GM18909 (cell line): ENCODE results near the gene TSTD2.
"Not testable (repeated sequence)": the region's sequence is repeated elsewhere in the genome, so short reads cannot be mapped to it uniquely, and the experiment has no call there.

Experiments
- ATAC-seq: cut with Tn5 transposase; IDR thresholded peaks from one replicate; pipeline ENCODE4 v1.9.1; 2021; ENCODE audit warnings: mild to moderate bottlenecking; ENCODE audit not compliant: unreplicated experiment, poor library complexity

Gene TSTD2

GRCh38 chr9:97593960-97594359, 39.2 kb downstream of the TSTD2 start:
- ATAC-seq, result no peak

- ATAC-seq, result no peak
Measured at GRCh38 chr9:97592126-97592525, 41.0 kb downstream of the TSTD2 start.

GRCh38 chr9:97591535-97591934, 41.6 kb downstream of the TSTD2 start:
- no peak for ATAC-seq

GRCh38 chr9:97586909-97587308, 46.3 kb downstream of the TSTD2 start:
- not testable (repeated sequence) for ATAC-seq

DNA sequence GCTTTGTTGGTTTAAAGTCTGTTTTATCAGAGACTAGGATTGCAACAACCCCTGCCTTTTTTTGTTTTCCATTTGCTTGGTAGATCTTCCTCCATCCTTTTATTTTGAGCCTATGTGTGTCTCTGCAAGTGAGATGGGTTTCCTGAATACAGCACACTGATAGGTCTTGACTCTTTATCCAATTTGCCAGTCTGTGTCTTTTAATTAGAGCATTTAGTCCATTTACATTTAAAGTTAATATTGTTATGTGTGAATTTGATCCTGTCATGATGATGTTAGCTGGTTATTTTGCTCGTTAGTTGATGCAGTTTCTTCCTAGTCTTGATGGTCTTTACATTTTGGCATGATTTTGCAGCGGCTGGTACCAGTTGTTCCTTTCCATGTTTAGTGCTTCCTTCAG, 48.4 kb downstream of the TSTD2 start:
- not testable (repeated sequence) for ATAC-seq

GRCh38 chr9:97581590-97581989, 51.6 kb downstream of the TSTD2 start:
- not testable (repeated sequence) for ATAC-seq

- ATAC-seq, result no peak
Measured at GRCh38 chr9:97579914-97580313, 53.3 kb downstream of the TSTD2 start.

DNA sequence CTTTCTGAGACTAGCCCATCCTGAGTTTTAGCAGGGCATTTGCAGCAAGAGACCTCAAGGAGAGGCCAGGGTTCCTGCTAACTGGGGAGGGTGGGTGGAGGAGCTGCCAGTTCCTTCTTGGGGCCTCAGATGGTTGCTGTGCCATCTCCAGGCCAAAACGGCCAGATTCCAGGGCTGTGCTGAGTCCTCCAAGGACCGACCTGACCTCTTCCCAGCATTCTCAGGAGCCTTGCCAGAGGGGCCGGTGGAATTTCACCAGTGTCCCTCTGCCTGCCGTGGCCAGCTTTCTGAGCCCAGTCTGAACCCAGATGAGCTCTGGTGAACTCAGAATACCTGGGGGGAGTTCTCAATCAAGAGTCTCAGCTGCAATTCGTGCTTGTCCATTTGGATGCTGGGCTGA, 54.3 kb downstream of the TSTD2 start:
- no peak for ATAC-seq

GRCh38 chr9:97577051-97577450, 56.1 kb downstream of the TSTD2 start:
- ATAC-seq, result no peak

DNA sequence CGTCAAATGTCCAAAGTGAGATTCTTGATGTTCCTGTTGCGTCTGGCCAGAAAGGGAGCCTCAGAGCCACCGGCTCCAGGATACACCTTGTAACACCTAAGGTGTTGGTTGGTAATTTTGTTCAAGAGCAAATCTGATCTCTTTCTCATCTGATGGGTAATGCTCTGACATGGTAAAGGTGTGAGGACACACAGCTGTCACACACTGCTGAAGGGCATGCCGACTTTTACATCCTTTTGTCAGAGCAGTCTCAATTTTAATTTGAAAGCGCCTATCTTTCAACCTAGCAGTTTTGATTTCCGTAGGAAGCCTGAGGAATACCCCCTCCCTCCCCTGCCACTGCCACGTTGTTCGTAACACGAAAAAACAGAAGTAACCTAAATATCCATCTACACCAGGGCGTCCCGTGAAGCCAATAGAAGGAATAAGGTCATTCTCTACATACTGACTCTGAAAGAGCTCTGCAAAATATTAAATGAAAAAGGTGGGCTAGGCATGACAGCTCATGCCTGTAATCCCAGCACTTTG, 57.4 kb downstream of the TSTD2 start:
- no peak for ATAC-seq

- ATAC-seq, result not testable (repeated sequence)
Measured at GRCh38 chr9:97574921-97575672, 58.1 kb downstream of the TSTD2 start.

GRCh38 chr9:97574101-97574571, 59.0 kb downstream of the TSTD2 start:
- not testable (repeated sequence) for ATAC-seq

- no peak for ATAC-seq
Measured at GRCh38 chr9:97573482-97574073, 59.6 kb downstream of the TSTD2 start.

GRCh38 chr9:97572892-97573365, 60.2 kb downstream of the TSTD2 start:
- no peak for ATAC-seq

GRCh38 chr9:97572196-97572891, 60.8 kb downstream of the TSTD2 start:
- no peak for ATAC-seq

GRCh38 chr9:97571664-97572063, 61.5 kb downstream of the TSTD2 start:
- ATAC-seq, result no peak

GRCh38 chr9:97570899-97571298, 62.3 kb downstream of the TSTD2 start:
- no peak for ATAC-seq

DNA sequence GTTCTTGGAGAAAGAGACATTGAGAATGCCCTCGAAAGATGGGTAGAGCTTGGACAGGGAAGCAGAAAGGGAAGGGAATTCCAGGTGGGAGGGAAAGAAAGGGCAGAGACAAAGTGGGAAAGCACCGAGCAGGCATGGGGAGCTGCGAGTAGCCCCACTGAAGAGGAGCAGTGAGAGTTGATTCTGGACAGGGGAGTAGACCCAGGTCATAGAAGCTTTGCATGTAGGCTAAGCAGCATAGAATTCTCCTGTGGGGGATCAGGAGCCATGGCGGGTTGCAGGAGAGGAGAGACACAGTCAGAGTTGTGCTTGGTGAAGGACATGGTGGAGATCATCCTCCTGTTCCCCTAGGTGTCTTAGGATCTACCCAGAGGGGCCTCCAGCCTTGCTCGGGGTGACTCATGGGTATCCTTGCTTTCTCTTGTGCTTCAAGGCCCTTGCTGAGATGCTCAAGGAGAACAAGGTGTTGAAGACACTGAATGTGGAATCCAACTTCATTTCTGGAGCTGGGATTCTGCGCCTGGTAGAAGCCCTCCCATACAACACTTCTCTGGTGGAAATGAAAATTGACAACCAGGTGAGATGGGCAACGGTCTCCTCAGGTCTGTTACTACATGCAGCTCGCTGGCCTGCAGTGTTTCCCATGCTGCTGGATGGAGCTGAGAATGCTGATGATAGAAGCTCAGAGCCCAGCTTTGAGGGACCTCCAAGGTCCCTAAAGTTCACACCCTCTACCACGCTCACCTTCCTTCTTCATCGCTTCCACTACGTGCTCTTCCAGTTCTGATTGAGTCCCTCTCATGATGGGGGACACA, 64.5 kb downstream of the TSTD2 start:
- ATAC-seq, result no peak

DNA sequence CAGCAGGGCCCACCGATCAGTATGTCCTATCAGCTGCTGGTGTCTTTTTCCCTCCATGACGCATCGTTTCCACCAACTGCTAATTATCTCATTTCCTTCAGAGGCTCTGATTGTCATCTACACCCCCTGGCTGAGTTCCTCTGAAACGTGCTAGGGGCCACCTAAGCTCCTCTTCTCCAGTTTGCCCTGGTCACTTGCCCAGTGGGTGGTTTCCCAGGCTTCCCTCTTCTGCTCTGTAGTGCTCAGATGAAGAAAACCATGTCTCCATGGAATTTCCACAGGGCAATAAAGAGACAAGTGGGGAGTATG, 65.3 kb downstream of the TSTD2 start:
- no peak for ATAC-seq

DNA sequence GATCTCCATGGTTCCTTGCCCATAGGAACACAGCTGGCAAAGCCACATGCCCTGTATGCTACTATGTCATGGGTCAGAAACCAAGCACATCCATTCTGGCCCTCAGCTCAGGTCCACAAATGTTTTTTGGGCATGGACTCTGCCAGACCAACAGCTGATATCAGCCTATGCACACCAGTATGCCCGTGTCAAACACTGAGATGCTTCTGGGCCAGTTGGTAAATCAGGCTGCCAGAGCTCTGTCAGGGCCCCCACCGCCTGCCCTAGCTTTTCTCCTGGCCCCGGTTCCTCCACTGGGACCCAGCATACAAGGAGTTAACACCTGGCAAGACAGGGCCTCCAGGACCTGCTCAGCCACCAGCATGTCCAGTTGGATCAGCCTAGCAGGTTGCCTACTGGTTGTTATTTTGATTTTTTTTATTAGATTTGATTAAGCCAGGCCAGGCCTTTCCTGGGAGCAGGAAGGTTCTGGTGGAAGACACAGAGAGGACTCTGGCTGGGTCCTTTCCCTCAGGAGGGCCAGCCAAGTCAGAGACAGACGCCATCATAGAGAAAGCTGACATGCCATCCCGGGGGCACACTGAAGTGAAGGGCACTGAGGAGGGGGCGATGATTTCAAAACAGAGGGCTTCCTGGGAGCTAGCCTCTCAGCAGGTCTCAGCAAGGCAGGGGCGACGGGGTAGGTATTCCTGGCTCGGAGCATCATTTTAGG, 65.8 kb downstream of the TSTD2 start:
- no peak for ATAC-seq
